ENCODE results near the gene FSD1L.
"Not testable (repeated sequence)": the region's sequence is repeated elsewhere in the genome, so short reads cannot be mapped to it uniquely, and the experiment has no call there.

Gene FSD1L

DNA sequence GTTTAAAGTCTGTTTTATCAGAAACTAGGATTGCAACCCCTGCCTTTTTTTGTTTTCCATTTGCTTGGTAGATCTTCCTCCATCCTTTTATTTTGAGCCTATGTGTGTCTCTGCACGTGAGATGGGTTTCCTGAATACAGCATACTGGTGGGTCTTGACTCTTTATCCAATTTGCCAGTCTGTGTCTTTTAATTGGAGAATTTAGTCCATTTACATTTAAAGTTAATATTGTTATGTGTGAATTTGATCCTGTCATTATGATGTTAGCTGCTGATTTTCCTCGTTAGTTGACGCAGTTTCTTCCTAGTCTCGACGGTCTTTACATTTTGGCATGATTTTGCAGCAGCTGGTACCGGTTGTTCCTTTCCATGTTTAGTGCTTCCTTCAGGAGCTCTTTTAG lies 132.1 kb downstream of the FSD1L start:
- DNase-seq = not testable (repeated sequence)

DNA sequence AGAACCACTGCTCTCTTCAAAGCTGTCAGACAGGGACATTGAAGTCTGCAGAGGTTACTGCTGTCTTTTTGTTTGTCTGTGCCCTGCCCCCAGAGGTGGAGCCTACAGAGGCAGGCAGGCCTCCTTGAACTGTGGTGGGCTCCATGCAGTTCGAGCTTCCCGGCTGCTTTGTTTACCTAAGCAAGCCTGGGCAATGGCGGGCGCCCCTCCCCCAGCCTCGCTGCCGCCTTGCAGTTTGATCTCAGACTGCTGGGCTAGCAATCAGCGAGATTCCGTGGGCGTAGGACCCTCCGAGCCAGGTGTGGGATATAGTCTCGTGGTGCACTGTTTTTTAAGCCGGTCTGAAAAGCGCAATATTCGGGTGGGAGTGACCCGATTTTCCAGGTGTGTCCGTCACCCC lies 133.7 kb downstream of the FSD1L start:
- DNase-seq = not testable (repeated sequence)

DNA sequence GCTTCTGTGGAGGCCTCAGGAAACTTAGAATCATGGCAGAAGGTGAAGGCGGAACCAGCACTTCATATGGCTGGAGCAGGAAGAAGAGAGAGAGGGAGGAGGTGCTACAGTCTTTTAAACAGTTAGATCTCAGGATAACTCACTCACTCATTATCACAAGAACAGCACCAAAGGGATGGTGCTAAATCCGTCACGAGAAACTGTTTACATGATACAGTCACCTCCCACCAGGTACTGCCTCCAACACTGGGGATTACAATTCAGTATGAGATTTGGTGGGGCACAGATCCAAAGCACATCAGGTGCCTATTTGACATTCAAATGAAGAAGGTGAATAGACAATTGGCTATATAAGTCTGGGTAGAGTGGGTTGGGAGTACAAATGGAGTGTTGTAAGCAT lies 145.3 kb downstream of the FSD1L start:
- DNase-seq = no peak

Measured in hippocampal formation (tissue), 2 donors.